H1 (cell line): ENCODE data around the gene BCAS4. TPM values are rescaled to one million over a fixed set of nuclear protein-coding genes. Genes with fewer than 3 reads are reported as not detected.
A peak's percentile ranks its signal among the peaks of the same experiment; 100 is the strongest.

Source experiments
- CTCF ChIA-PET: fragments of 300-600 bp; sonication (Branson Sonifier 250); formaldehyde crosslinking; loops from one replicate; lab custom pipeline; 2021; ENCODE audit not compliant: partially characterized antibody; lab: Charles Lee
- POLR2A ChIA-PET: fragments of 300-600 bp; sonication (Branson Sonifier 250); formaldehyde crosslinking; loops from one replicate; lab custom pipeline; 2021; ENCODE audit warnings: inconsistent platforms; ENCODE audit not compliant: partially characterized antibody; lab: Charles Lee
- DNase-seq, 2 experiments: peaks; one replicate each; pipeline versions ENCODE4 v3.0.0 to v3.0.0-alpha.2; 2010 to 2022; ENCODE audit warnings: low spot score in 2 of 2, low read depth in 1 of 2, mixed read lengths in 1 of 2
- FAIRE-seq: peaks from 2 replicates; lab custom pipeline; 2011; peaks lifted over from hg19 to GRCh38; lab: Jason Lieb, UNC
- H2AFZ ChIP-seq: 2 replicates; pipeline ENCODE4 v1.8.1; 2012; ENCODE audit warnings: low read length, inconsistent platforms
- H2AK5ac ChIP-seq: 2 replicates; pipeline ENCODE4 v1.6.1; 2013; ENCODE audit warnings: low read depth, low read length
- H2BK120ac ChIP-seq: replicated peaks from 2 replicates; pipeline ENCODE3; 2013; ENCODE audit warnings: low read depth, low read length, inconsistent platforms
- H2BK12ac ChIP-seq: 2 replicates; pipeline ENCODE4 v1.6.1; 2013; ENCODE audit warnings: low read depth, low read length
- H2BK15ac ChIP-seq: 2 replicates; pipeline ENCODE4 v1.6.1; 2013; ENCODE audit warnings: low read length
- H2BK20ac ChIP-seq: 2 replicates; pipeline ENCODE4 v1.6.1; 2013; ENCODE audit warnings: low read length
- H2BK5ac ChIP-seq: 2 replicates; pipeline ENCODE4 v1.6.1; 2013; ENCODE audit warnings: low read depth, low read length
- H3K14ac ChIP-seq: 2 replicates; pipeline ENCODE4 v1.6.1; 2013; ENCODE audit warnings: inconsistent platforms; ENCODE audit not compliant: insufficient read length
- H3K18ac ChIP-seq: 2 replicates; pipeline ENCODE4 v1.6.1; 2013; ENCODE audit warnings: low read length; ENCODE audit errors: extremely low read depth
- H3K23ac ChIP-seq: 2 replicates; pipeline ENCODE4 v1.6.1; 2013; ENCODE audit warnings: inconsistent platforms; ENCODE audit not compliant: insufficient read length
- H3K23me2 ChIP-seq: 2 replicates; pipeline ENCODE4 v1.6.1; 2013; ENCODE audit warnings: low read depth, low read length
- H3K27ac ChIP-seq: 2 replicates; pipeline ENCODE4 v1.6.1; 2011; ENCODE audit warnings: low read depth, low read length, inconsistent platforms
- H3K27me3 ChIP-seq, 4 experiments: replicated peaks in 1 of 4; 1 replicate in 1 of 4; 2 replicates in 3 of 4; pipeline versions ENCODE4 v1.6.1 to v1.8.1; 2011 to 2013; ENCODE audit warnings: low read length in 3 of 4, mild to moderate bottlenecking in 3 of 4, inconsistent platforms in 2 of 4, mixed read lengths in 2 of 4, moderate library complexity in 1 of 4; ENCODE audit not compliant: control insufficient read depth in 3 of 4, insufficient read depth in 3 of 4; ENCODE audit errors: extremely low read depth in 1 of 4
- H3K36me3 ChIP-seq, 4 experiments: 2 replicates each; pipeline versions ENCODE4 v1.6.1 to v1.8.1; 2011 to 2013; ENCODE audit warnings: mild to moderate bottlenecking in 4 of 4, low read length in 3 of 4, moderate library complexity in 2 of 4, control low read depth in 1 of 4, inconsistent platforms in 1 of 4; ENCODE audit not compliant: insufficient read depth in 4 of 4, control insufficient read depth in 2 of 4
- H3K4ac ChIP-seq: replicated peaks from 2 replicates; pipeline ENCODE3; 2013; ENCODE audit warnings: low read length, low read depth, mixed read lengths, inconsistent platforms; ENCODE audit not compliant: insufficient read length
- H3K4me1 ChIP-seq, 4 experiments: replicated peaks in 1 of 4; 1 replicate in 1 of 4; 2 replicates in 3 of 4; pipeline versions ENCODE4 v1.6.1 to v1.8.1; 2011 to 2013; ENCODE audit warnings: low read length in 3 of 4, inconsistent platforms in 2 of 4, mixed read lengths in 1 of 4; ENCODE audit not compliant: insufficient read depth in 4 of 4, control insufficient read depth in 3 of 4
- H3K4me2 ChIP-seq, 2 experiments: 2 replicates each; pipeline versions ENCODE4 v1.6.1 to v1.8.1; 2011 to 2013; ENCODE audit warnings: low read depth in 2 of 2, low read length in 2 of 2, control low read depth in 1 of 2, inconsistent platforms in 1 of 2, mild to moderate bottlenecking in 1 of 2; ENCODE audit not compliant: insufficient read depth in 1 of 2
- H3K4me3 ChIP-seq, 4 experiments: fragments of 200-600, 300-600 bp in 1 of 4; sonication (generic), shearing (Covaris generic), sonication (Bioruptor Twin) in 1 of 4; 2 replicates each; pipeline versions ENCODE4 v1.5.1 to v1.8.1; 2011 to 2016; ENCODE audit warnings: low read length in 4 of 4, low read depth in 3 of 4, control low read depth in 2 of 4, inconsistent platforms in 2 of 4, mild to moderate bottlenecking in 2 of 4, mixed read lengths in 1 of 4, moderate library complexity in 1 of 4; ENCODE audit not compliant: insufficient read depth in 2 of 4; ENCODE audit errors: extremely low read depth in 1 of 4
- H3K56ac ChIP-seq: replicated peaks from 2 replicates; pipeline ENCODE3; 2013; ENCODE audit warnings: low read depth, mild to moderate bottlenecking, mixed read lengths, low read length, inconsistent platforms; ENCODE audit not compliant: insufficient read length
- H3K79me1 ChIP-seq: 2 replicates; pipeline ENCODE4 v1.6.1; 2013; ENCODE audit warnings: low read depth, low read length, control low read depth
- H3K79me2 ChIP-seq, 2 experiments: 2 replicates each; pipeline versions ENCODE4 v1.6.1 to v1.8.1; 2012 to 2013; ENCODE audit warnings: low read length in 2 of 2, mild to moderate bottlenecking in 2 of 2, inconsistent platforms in 1 of 2; ENCODE audit not compliant: insufficient read depth in 2 of 2, control insufficient read depth in 1 of 2
- H3K9ac ChIP-seq, 4 experiments: replicated peaks in 1 of 4; 1 replicate in 1 of 4; 2 replicates in 3 of 4; pipeline versions ENCODE4 v1.6.1 to v1.8.1; 2011 to 2013; ENCODE audit warnings: low read depth in 3 of 4, low read length in 3 of 4, control low read depth in 2 of 4, mild to moderate bottlenecking in 2 of 4, moderate library complexity in 2 of 4, inconsistent platforms in 1 of 4; ENCODE audit errors: extremely low read depth in 1 of 4
- H3K9me3 ChIP-seq, 2 experiments: 2 replicates each; pipeline versions ENCODE4 v1.6.1 to v1.8.1; 2012 to 2013; ENCODE audit warnings: mild to moderate bottlenecking in 2 of 2, moderate library complexity in 2 of 2, control low read depth in 1 of 2, inconsistent platforms in 1 of 2, low read depth in 1 of 2, low read length in 1 of 2, mixed read lengths in 1 of 2; ENCODE audit not compliant: insufficient read depth in 2 of 2
- H4K20me1 ChIP-seq, 2 experiments: replicated peaks in 1 of 2; 2 replicates each; pipeline versions ENCODE3 to v1.8.1; 2011 to 2013; ENCODE audit warnings: inconsistent platforms in 2 of 2, low read length in 2 of 2, mild to moderate bottlenecking in 1 of 2; ENCODE audit not compliant: insufficient read depth in 2 of 2, control insufficient read depth in 1 of 2
- H4K5ac ChIP-seq: 2 replicates; pipeline ENCODE4 v1.6.1; 2013; ENCODE audit warnings: low read length, low read depth, mixed read lengths, inconsistent platforms; ENCODE audit not compliant: insufficient read length
- H4K8ac ChIP-seq: 2 replicates; pipeline ENCODE4 v1.8.0; 2013; ENCODE audit warnings: mild to moderate bottlenecking, moderate library complexity, low read length, inconsistent platforms; ENCODE audit not compliant: insufficient read depth; ENCODE audit errors: extremely low read depth
- H4K91ac ChIP-seq: replicated peaks from 2 replicates; pipeline ENCODE3; 2013; ENCODE audit warnings: low read length, mixed read lengths, inconsistent platforms; ENCODE audit not compliant: insufficient read length
- CHD2 ChIP-seq: IDR thresholded peaks from 2 replicates; pipeline ENCODE4 v1.6.1; 2012; ENCODE audit warnings: low read length, improper control_type of control experiment
- PHF8 ChIP-seq: fragments of 200-600 bp; sonication (generic); conservative IDR thresholded peaks from 2 replicates; pipeline ENCODE4 v1.7.1; 2012; ENCODE audit warnings: low read depth, mild to moderate bottlenecking, inconsistent platforms, low read length, moderate library complexity
- SP1 ChIP-seq: IDR thresholded peaks from 2 replicates; pipeline ENCODE4 v1.6.1; 2011; ENCODE audit warnings: low read depth, low read length
- SP2 ChIP-seq: IDR thresholded peaks from 2 replicates; pipeline ENCODE4 v1.6.1; 2012; ENCODE audit warnings: mild to moderate bottlenecking, low read length, inconsistent platforms
- SRF ChIP-seq: IDR thresholded peaks from 2 replicates; pipeline ENCODE4 v1.6.1; 2011; ENCODE audit warnings: mild to moderate bottlenecking, low read depth, low read length, moderate library complexity
- WGBS, 2 experiments: shearing (Covaris generic) in 1 of 2; methylation state at CpG; one replicate each; pipeline versions ENCODE4 v1.1.6 to v1.1.7; 2013 to 2015; ENCODE audit warnings: low lambda C conversion rate in 2 of 2, mixed read lengths in 2 of 2, inconsistent platforms in 1 of 2, low coverage in 1 of 2, missing lambda C conversion rate in 1 of 2; ENCODE audit not compliant: insufficient replicate concordance in 2 of 2, insufficient coverage in 1 of 2, insufficient read length in 1 of 2; ENCODE audit errors: extremely low coverage in 1 of 2, missing lambda C conversion rate in 1 of 2; 5-methylcytosine and 5-hydroxymethylcytosine counted together
- polyA plus RNA-seq, 7 experiments: library from polyadenylated mRNA; depleted of rRNA in 3 of 7; stranded (reverse) in 5 of 7; unstranded in 2 of 7; fragments of >200 nt in 5 of 7; fragments of 200-250 nt in 2 of 7; gene quantifications; 1 replicate in 5 of 7; 2 replicates in 1 of 7; 4 replicates in 1 of 7; pipeline versions ENCODE4 v1.2.1 to v1.2.3, GENCODE V29; 2011 to 2013; ENCODE audit warnings: missing spikeins in 2 of 7, mixed read lengths in 2 of 7
- total RNA-seq: library from RNA; stranded (reverse); fragmentation: NEBNext Ultra II Directional; extraction: Animal tissue kit (Norgen Biotek cat#: 25700); gene quantifications from 2 replicates; pipeline ENCODE4 v1.2.1, GENCODE V29; 2021
- TF ChIP-seq, protein P1 (sequence below): IDR thresholded peaks from 2 replicates; pipeline ENCODE4 v1.6.1; 2012; ENCODE audit warnings: inconsistent platforms

The BCAS4 gene
- total and polyA plus RNA-seq, 2 of the 8 experiments (the other 6 are each of a cell fraction or from before 2014, with no cell fraction given) = 21.2 to 23.6 TPM

DNA sequence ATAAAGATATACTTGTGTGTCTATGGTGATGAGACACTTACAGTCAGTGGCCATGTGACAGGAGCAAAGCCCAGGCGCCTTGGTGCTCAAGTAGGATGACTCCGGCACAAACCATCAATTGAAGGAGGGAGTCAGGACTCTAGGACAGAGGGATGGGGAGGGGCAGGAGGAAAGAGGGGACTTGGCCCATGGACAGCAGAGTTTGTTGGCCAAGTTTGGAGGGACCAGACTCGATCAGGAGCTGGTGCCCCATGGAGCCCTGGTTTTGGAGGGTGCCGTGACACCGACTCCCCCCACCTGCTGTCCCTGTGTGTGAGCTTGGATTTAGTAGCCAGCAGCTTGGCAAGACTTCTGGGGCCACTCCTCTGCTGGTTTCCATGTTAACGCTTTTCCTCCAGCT, 70.3 kb downstream of the BCAS4 start:
- ChIA-PET POLR2A (interaction anchor here (0.8 to 2.7 kb wide), 6 partner anchors 17 to 59 kb away, joined by 3 to 9 read pairs (median 4); no protein-coding TSS in a partner anchor), CTCF (interaction anchor here (0.9 to 1.5 kb wide), 10 partner anchors 9 to 453 kb away, joined by 3 to 7 read pairs (median 3); no protein-coding TSS in a partner anchor)
- Histone ChIP-seq H3K23me2 (no peaks in the 10 kb centered on the region), H3K56ac (no peak overlapping the region), H2BK15ac (0 out of 2 replicates have a peak overlapping the region, but pooled peaks have one; percentile 65), H2BK5ac (no peak overlapping the region), H3K9ac (no peak overlapping the region), H3K27me3 (no peaks in the 10 kb centered on the region), H4K91ac (peak overlapping the region; percentile 83), H2BK120ac (no peak overlapping the region), H2BK20ac (no peak overlapping the region), H3K23ac (no peak overlapping the region), H3K27ac (no peak overlapping the region), H3K4ac (no peak overlapping the region), H3K79me1 (no peaks in the 10 kb centered on the region; the same call in 1 of the 2 replicates), H3K4me3 (no peak overlapping the region), H3K4me1 (peaks cover 5 to 22% (median 11%) of the 10 kb centered on the region in 4 experiments), H2AFZ (no peak overlapping the region), H3K18ac (peak overlapping the region; percentile 78; the same call in 1 of the 2 replicates), H3K4me2 (no peak overlapping the region), H4K20me1 (no peaks in the 10 kb centered on the region), H3K36me3 (no peaks in the 10 kb centered on the region), H3K79me2 (no peaks in the 10 kb centered on the region), H3K9me3 (no peaks in the 10 kb centered on the region), H3K14ac (no peak overlapping the region), H2BK12ac (peak overlapping the region; percentile 92; the same call in 1 of the 2 replicates), H4K5ac (no peak overlapping the region), H2AK5ac (peak overlapping the region; percentile 75; the same call in 1 of the 2 replicates), H4K8ac (0 out of 2 replicates have a peak overlapping the region, but pooled peaks have one; percentile 69)
- FAIRE-seq (no peak), DNase-seq (no peak)
- WGBS, 2 experiments = 88% methylated on average over 6 of the region's 6 CpGs; no CpG with 5 or more reads in 1 of the 2 experiments
- TF ChIP-seq, protein P1, sequence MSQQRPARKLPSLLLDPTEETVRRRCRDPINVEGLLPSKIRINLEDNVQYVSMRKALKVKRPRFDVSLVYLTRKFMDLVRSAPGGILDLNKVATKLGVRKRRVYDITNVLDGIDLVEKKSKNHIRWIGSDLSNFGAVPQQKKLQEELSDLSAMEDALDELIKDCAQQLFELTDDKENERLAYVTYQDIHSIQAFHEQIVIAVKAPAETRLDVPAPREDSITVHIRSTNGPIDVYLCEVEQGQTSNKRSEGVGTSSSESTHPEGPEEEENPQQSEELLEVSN = no peak
- TF ChIP-seq PHF8 (no peak), SP2 (no peak), SP1 (no peak), SRF (no peak), CHD2 (no peak)
